ENCODE measurements around the gene HBEGF. TPM values are rescaled to one million over a fixed set of nuclear protein-coding genes. Genes with fewer than 3 reads are reported as not detected.

The HBEGF gene
- total RNA-seq, 2 donors from 2014 or later, result 1.4 to 2.1 TPM

- Histone ChIP-seq H3K9ac (ENCODE audit: extremely low read depth, low read length, poor library complexity, severe bottlenecking) (no peak overlapping the region), H3K4me1 (ENCODE audit: control insufficient read depth, insufficient read depth, low read length) (peaks cover 15% of the 10 kb centered on the region), H3K9me3 (ENCODE audit: control insufficient read depth, low read length) (no peaks in the 10 kb centered on the region), H3K27ac (ENCODE audit: low read depth, low read length) (no peak overlapping the region), H3K27me3 (ENCODE audit: control insufficient read depth, insufficient read depth, low read length, poor library complexity, severe bottlenecking) (no peaks in the 10 kb centered on the region), H3K36me3 (ENCODE audit: control insufficient read depth, insufficient read depth, low read length) (no peaks in the 10 kb centered on the region), H3K4me3 (ENCODE audit: low read length) (no peak overlapping the region)
- no peak overlapping the region for H3K4me3 Mint-ChIP-seq
- no peak for TF ChIP-seq CTCF (conservative IDR thresholded peaks at IDR 0.05)
- no peaks in the 10 kb centered on the region for H3K9me3 Mint-ChIP-seq
- no peak overlapping the region for H3K27ac Mint-ChIP-seq
- DNase-seq, result no peak
- no peaks in the 10 kb centered on the region for H3K36me3 Mint-ChIP-seq (ENCODE audit: low read depth)
- H3K27me3 Mint-ChIP-seq (ENCODE audit: insufficient read depth), result no peaks in the 10 kb centered on the region
- WGBS, 2 experiments (ENCODE audit: insufficient coverage in 1 of 2, insufficient read length in 1 of 2), result 97% methylated on average over 1 of the region's 1 CpG; no CpG with 5 or more reads in 1 of the 2 experiments
- H3K4me1 Mint-ChIP-seq, result peaks cover 39% of the 10 kb centered on the region
Measured at GRCh38 chr5:140319833-140320232, 26.6 kb downstream of the HBEGF start.

- no peak for TF ChIP-seq CTCF (conservative IDR thresholded peaks at IDR 0.05)
- H3K9me3 Mint-ChIP-seq, result no peaks in the 10 kb centered on the region
Measured at GRCh38 chr5:140318792-140319191, 27.6 kb downstream of the HBEGF start.

DNA sequence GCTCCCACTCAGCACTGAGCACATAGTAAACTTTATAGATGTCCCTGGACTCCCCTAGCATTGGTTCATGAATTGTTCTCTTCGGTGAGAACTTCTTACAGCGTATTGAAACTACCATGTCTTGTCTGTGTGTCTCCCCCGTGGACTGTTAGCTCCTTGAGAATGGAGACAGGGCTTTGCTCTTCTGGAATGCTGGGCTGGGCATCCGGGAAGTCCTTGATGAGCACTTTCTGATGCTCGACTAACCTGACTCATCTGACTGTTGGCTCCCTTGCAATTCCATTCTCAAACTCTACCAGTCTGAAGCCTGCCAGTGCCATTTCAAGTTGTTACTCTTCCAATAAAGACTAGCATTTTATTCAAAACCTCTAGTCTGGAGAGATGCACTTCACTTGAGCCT is 28.5 kb downstream of the HBEGF start:
- no peaks in the 10 kb centered on the region for H3K36me3 Mint-ChIP-seq (ENCODE audit: low read depth)
- H3K9me3 ChIP-seq (ENCODE audit: control insufficient read depth, low read length), result no peaks in the 10 kb centered on the region
- WGBS, 2 experiments (ENCODE audit: insufficient coverage in 1 of 2, insufficient read length in 1 of 2), result 86 to 89% methylated on average over 5 of the region's 5 CpGs
- H3K4me3 Mint-ChIP-seq, result no peak overlapping the region
- peaks cover 2% of the 10 kb centered on the region for H3K4me1 ChIP-seq (ENCODE audit: control insufficient read depth, insufficient read depth, low read length)
- TF ChIP-seq CTCF (conservative IDR thresholded peaks at IDR 0.05), result no peak
- peaks cover 20% of the 10 kb centered on the region for H3K4me1 Mint-ChIP-seq
- H3K27me3 ChIP-seq (ENCODE audit: control insufficient read depth, insufficient read depth, low read length, poor library complexity, severe bottlenecking), result no peaks in the 10 kb centered on the region
- H3K36me3 ChIP-seq (ENCODE audit: control insufficient read depth, insufficient read depth, low read length), result no peaks in the 10 kb centered on the region
- no peak overlapping the region for H3K9ac ChIP-seq (ENCODE audit: extremely low read depth, low read length, poor library complexity, severe bottlenecking)
- no peak for DNase-seq
- H3K27ac ChIP-seq (ENCODE audit: low read depth, low read length), result no peak overlapping the region
- no peak overlapping the region for H3K4me3 ChIP-seq (ENCODE audit: low read length)
- no peaks in the 10 kb centered on the region for H3K9me3 Mint-ChIP-seq
- H3K27ac Mint-ChIP-seq, result no peak overlapping the region
- no peaks in the 10 kb centered on the region for H3K27me3 Mint-ChIP-seq (ENCODE audit: insufficient read depth)

More at GRCh38 chr5:140318792-140319191, 27.6 kb downstream of the HBEGF start:
- 85 to 90% methylated on average over 3 to 4 of the region's 4 CpGs for WGBS, 2 experiments (ENCODE audit: insufficient coverage in 1 of 2, insufficient read length in 1 of 2)
- Histone ChIP-seq H3K9ac (ENCODE audit: extremely low read depth, low read length, poor library complexity, severe bottlenecking) (no peak overlapping the region), H3K27me3 (ENCODE audit: control insufficient read depth, insufficient read depth, low read length, poor library complexity, severe bottlenecking) (no peaks in the 10 kb centered on the region), H3K4me3 (ENCODE audit: low read length) (no peak overlapping the region), H3K36me3 (ENCODE audit: control insufficient read depth, insufficient read depth, low read length) (no peaks in the 10 kb centered on the region), H3K9me3 (ENCODE audit: control insufficient read depth, low read length) (no peaks in the 10 kb centered on the region), H3K4me1 (ENCODE audit: control insufficient read depth, insufficient read depth, low read length) (peaks cover 9% of the 10 kb centered on the region), H3K27ac (ENCODE audit: low read depth, low read length) (no peak overlapping the region)
- H3K27me3 Mint-ChIP-seq (ENCODE audit: insufficient read depth), result no peaks in the 10 kb centered on the region
- no peaks in the 10 kb centered on the region for H3K36me3 Mint-ChIP-seq (ENCODE audit: low read depth)
- no peak overlapping the region for H3K27ac Mint-ChIP-seq
- H3K4me3 Mint-ChIP-seq, result no peak overlapping the region
- DNase-seq, result no peak
- H3K4me1 Mint-ChIP-seq, result peaks cover 30% of the 10 kb centered on the region
